K562 (cell line): ENCODE measurements around the gene LPAR3. TPM values are rescaled to one million over a fixed set of nuclear protein-coding genes. Genes with fewer than 3 reads are reported as not detected.

Experiments
- ATAC-seq: fragments of 200-7000 bp; cut with Tn5 transposase; 3 replicates; pipeline ENCODE4 v1.9.1; 2020; ENCODE audit warnings: moderate library complexity
- BruUV-seq: library from RNA; stranded (reverse); fragments of 400-500 nt; replicated peaks from 2 replicates; lab custom pipeline; 2021; lab: Mats Ljungman, UMichigan
- CTCF ChIA-PET: fragments of 300-600 bp; formaldehyde crosslinking; extraction: SDS; loops from one replicate; lab custom pipeline; 2021; ENCODE audit warnings: low intra/inter-chr PET ratio; lab: Yijun Ruan, JAX
- POLR2A ChIA-PET: fragments of 300-600, 350-650 bp; sonication (Branson Sonifier 250); formaldehyde crosslinking; extraction: SDS; loops from one replicate; lab custom pipeline; 2021; ENCODE audit warnings: antibody characterized with exemption, inconsistent platforms; lab: Yijun Ruan, JAX
- DNase-seq, 4 experiments: peaks; one replicate each; pipeline versions ENCODE4 v3.0.0 to v3.0.0-alpha.2; 2011 to 2018; ENCODE audit warnings: low spot score in 3 of 4, mixed read lengths in 3 of 4; ENCODE audit errors: extremely low read depth in 1 of 4
- FAIRE-seq: peaks from 2 replicates; lab custom pipeline; 2011; peaks lifted over from hg19 to GRCh38; lab: Jason Lieb, UNC
- H2AFZ ChIP-seq: 2 replicates; pipeline ENCODE4 v1.6.0; 2011; ENCODE audit warnings: low read depth, low read length, control low read depth, inconsistent platforms
- H3K27ac ChIP-seq: fragments of 200-600 bp; 3 replicates; pipeline ENCODE4 v1.8.0; 2011; ENCODE audit warnings: low read depth, mild to moderate bottlenecking, control low read depth, inconsistent platforms, low read length, moderate library complexity, mixed read lengths; ENCODE audit errors: extremely low read depth
- H3K27me3 ChIP-seq, 2 experiments: fragments of 300-600 bp in 1 of 2; 2 replicates in 1 of 2; 3 replicates in 1 of 2; pipeline versions ENCODE4 v1.6.0 to v1.8.0; 2011; ENCODE audit warnings: inconsistent platforms in 2 of 2, low read length in 2 of 2, mild to moderate bottlenecking in 1 of 2, mixed read lengths in 1 of 2, moderate library complexity in 1 of 2; ENCODE audit not compliant: control insufficient read depth in 2 of 2, insufficient read depth in 2 of 2
- H3K36me3 ChIP-seq: fragments of 300-600 bp; 3 replicates; pipeline ENCODE4 v1.8.0; 2011; ENCODE audit warnings: mild to moderate bottlenecking, low read length, inconsistent platforms; ENCODE audit not compliant: control insufficient read depth, insufficient read depth
- H3K4me1 ChIP-seq, 2 experiments: fragments of 200-600 bp in 1 of 2; replicated peaks in 1 of 2; 2 replicates in 1 of 2; 3 replicates in 1 of 2; pipeline versions ENCODE4 v1.5.1 to v1.8.0; 2011; ENCODE audit warnings: inconsistent platforms in 2 of 2, low read length in 2 of 2, mild to moderate bottlenecking in 1 of 2, mixed read lengths in 1 of 2, moderate library complexity in 1 of 2; ENCODE audit not compliant: control insufficient read depth in 2 of 2, insufficient read depth in 2 of 2
- H3K4me2 ChIP-seq: 2 replicates; pipeline ENCODE4 v1.6.1; 2011; ENCODE audit warnings: low read length, control low read depth, inconsistent platforms, mixed read lengths; ENCODE audit not compliant: insufficient read depth
- H3K4me3 ChIP-seq: fragments of 200-600 bp; sonication (generic), shearing (Covaris generic); 2 replicates; pipeline ENCODE4 v1.5.1; 2016; ENCODE audit warnings: control low read depth, inconsistent platforms
- H3K79me2 ChIP-seq: fragments of 200-600 bp; 3 replicates; pipeline ENCODE4 v1.8.0; 2011; ENCODE audit warnings: low read length, inconsistent platforms; ENCODE audit not compliant: control insufficient read depth, insufficient read depth
- H3K9ac ChIP-seq, 2 experiments: 2 replicates each; pipeline versions ENCODE4 v1.6.0 to v1.6.1; 2011; ENCODE audit warnings: low read depth in 2 of 2, low read length in 2 of 2, control low read depth in 1 of 2, inconsistent platforms in 1 of 2, mild to moderate bottlenecking in 1 of 2, mixed read lengths in 1 of 2; ENCODE audit not compliant: insufficient read depth in 1 of 2
- H3K9me1 ChIP-seq: one replicate; pipeline ENCODE4 v1.6.0; 2011; ENCODE audit warnings: inconsistent platforms, mild to moderate bottlenecking, low read length, moderate library complexity; ENCODE audit not compliant: control insufficient read depth, insufficient read depth
- H3K9me3 ChIP-seq: replicated peaks from 2 replicates; pipeline ENCODE4 v1.5.1; 2011; ENCODE audit warnings: low read depth, low read length, inconsistent platforms; ENCODE audit not compliant: control insufficient read depth, insufficient read depth
- H4K20me1 ChIP-seq: replicated peaks from 2 replicates; pipeline ENCODE4 v1.6.1; 2011; ENCODE audit warnings: low read length, inconsistent platforms, mixed read lengths; ENCODE audit not compliant: control insufficient read depth, insufficient read depth
- CTBP1 ChIP-seq: fragments of 450-650 bp; IDR thresholded peaks from 2 replicates; pipeline ENCODE4 v1.6.1; 2016; ENCODE audit warnings: borderline replicate concordance
- GTF2E2 ChIP-seq: fragments of 200-800 bp; sonication (Bioruptor generic); IDR thresholded peaks from 2 replicates; pipeline ENCODE4 v1.6.1; 2016; ENCODE audit warnings: missing genetic modification characterization, missing compliant biosample characterization
- HMG20A ChIP-seq: fragments of 450-650 bp; formaldehyde crosslinking; conservative IDR thresholded peaks from 2 replicates; pipeline ENCODE4 v1.4.0; 2020; ENCODE audit warnings: mild to moderate bottlenecking, mixed read lengths
- KDM1A ChIP-seq, 2 experiments: fragments of 450-650 bp; IDR thresholded peaks; 2 replicates each; pipeline ENCODE4 v1.6.1; 2016; ENCODE audit warnings: mild to moderate bottlenecking in 2 of 2
- L3MBTL2 ChIP-seq: fragments of 450-650 bp; IDR thresholded peaks from 2 replicates; pipeline ENCODE4 v1.6.1; 2016; ENCODE audit warnings: mild to moderate bottlenecking, moderate library complexity
- RBM25 ChIP-seq: fragments of 200-400 bp; formaldehyde crosslinking; IDR thresholded peaks from 2 replicates; pipeline ENCODE4 v1.6.1; 2018; ENCODE audit warnings: low read length, low read depth, moderate library complexity; ENCODE audit not compliant: severe bottlenecking
- ZNF384 ChIP-seq: IDR thresholded peaks from 2 replicates; pipeline ENCODE4 v1.6.1; 2012; ENCODE audit warnings: low read depth, low read length, improper control_type of control experiment
- ZNF41 ChIP-seq: fragments of 250-450 bp; sonication (Bioruptor Pico); conservative IDR thresholded peaks from 2 replicates; pipeline ENCODE4 v1.4.0; 2020; ENCODE audit warnings: mild to moderate bottlenecking
- ZNF57 ChIP-seq: fragments of 450-650 bp; formaldehyde crosslinking; IDR thresholded peaks from 2 replicates; pipeline ENCODE4 v1.4.0; 2020; ENCODE audit warnings: mild to moderate bottlenecking, moderate library complexity
- ZNF77 ChIP-seq: fragments of 250-450 bp; sonication (Bioruptor Pico); IDR thresholded peaks from 2 replicates; pipeline ENCODE4 v1.5.0; 2020
- WGBS: fragments of 100-300 bp; shearing (Covaris generic); methylation state at CpG from one replicate; pipeline ENCODE4 v1.1.6; 2016; ENCODE audit warnings: low coverage, mixed read lengths; ENCODE audit not compliant: insufficient coverage; ENCODE audit errors: missing lambda C conversion rate; 5-methylcytosine and 5-hydroxymethylcytosine counted together
- in situ Hi-C: fragments of 300-500 bp; cut with MboI; formaldehyde crosslinking; loops from 4 replicates; pipeline ENCODE4 v1.15.0; 2018; ENCODE audit warnings: inconsistent platforms, mixed read lengths
- intact Hi-C: fragments of 100-400 bp; cut with micrococcal nuclease; formaldehyde crosslinking; loops from 2 replicates; pipeline ENCODE4 v1.14.2; 2022
- polyA plus RNA-seq, 8 experiments: library from polyadenylated mRNA; depleted of rRNA in 4 of 8; stranded (reverse) in 5 of 8; unstranded in 3 of 8; fragments of >200 nt; fragmentation: Nextera tagmentation in 2 of 8; fragmentation: Illumina TruSeq in 1 of 8; extraction: Ambion mirVana in 2 of 8; extraction: Trizol in 1 of 8; gene quantifications; 2 replicates each; pipeline versions ENCODE4 v1.2.1 to v1.2.3, GENCODE V29; 2011 to 2014; ENCODE audit warnings: inconsistent platforms in 1 of 8, missing spikeins in 1 of 8
- total RNA-seq, 7 experiments: library from RNA; depleted of rRNA in 6 of 7; stranded (reverse); fragments of >200 nt in 6 of 7; fragmentation: Illumina TruSeq in 2 of 7; extraction: Trizol in 2 of 7; gene quantifications; 2 replicates each; pipeline versions ENCODE4 v1.2.1 to v1.2.3, GENCODE V29; 2011 to 2021; ENCODE audit warnings: low replicate concordance in 1 of 7
- TF ChIP-seq, protein P1 (sequence below): sonication (generic); formaldehyde crosslinking; IDR thresholded peaks from 2 replicates; pipeline ENCODE4 v1.8.1; 2023; ENCODE audit warnings: mild to moderate bottlenecking, missing genetic modification reagents
- TF ChIP-seq, protein P2 (sequence below), 2 experiments: IDR thresholded peaks; 2 replicates each; pipeline ENCODE4 v1.6.1; 2011; ENCODE audit warnings: borderline replicate concordance in 1 of 2, control low read depth in 1 of 2, low read depth in 1 of 2, low read length in 1 of 2, mild to moderate bottlenecking in 1 of 2, mixed read lengths in 1 of 2, moderate library complexity in 1 of 2; ENCODE audit not compliant: insufficient read depth in 1 of 2, insufficient read length in 1 of 2, poor library complexity in 1 of 2, severe bottlenecking in 1 of 2; ENCODE audit errors: extremely low read depth in 1 of 2

LPAR3 gene
- total and polyA plus RNA-seq, 9 of the 15 experiments (the other 6 are each of a cell fraction or from before 2014, with no cell fraction given): 0.11 TPM; not detected in 8

DNA sequence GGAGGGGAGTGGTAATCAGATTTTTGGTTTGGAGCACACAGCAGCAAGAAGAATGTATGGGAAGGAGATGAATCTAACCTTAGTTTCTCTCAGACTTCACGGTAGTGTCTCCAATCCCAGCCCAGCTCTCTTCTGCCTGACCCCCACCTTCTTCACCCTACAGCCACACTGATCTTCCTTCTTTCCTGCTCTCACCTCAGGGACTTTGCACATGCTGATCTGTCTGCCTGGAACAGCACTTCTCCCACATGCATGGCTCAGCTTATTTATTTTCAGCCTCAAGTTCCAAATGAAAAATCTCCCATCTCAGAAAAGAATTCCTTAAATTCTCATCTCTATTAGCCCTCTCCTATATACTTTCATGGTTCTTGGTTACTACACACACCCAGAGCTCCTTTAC, 48.8 kb upstream of the LPAR3 start (continued):
- TF ChIP-seq GTF2E2 (tag): no peak

DNA sequence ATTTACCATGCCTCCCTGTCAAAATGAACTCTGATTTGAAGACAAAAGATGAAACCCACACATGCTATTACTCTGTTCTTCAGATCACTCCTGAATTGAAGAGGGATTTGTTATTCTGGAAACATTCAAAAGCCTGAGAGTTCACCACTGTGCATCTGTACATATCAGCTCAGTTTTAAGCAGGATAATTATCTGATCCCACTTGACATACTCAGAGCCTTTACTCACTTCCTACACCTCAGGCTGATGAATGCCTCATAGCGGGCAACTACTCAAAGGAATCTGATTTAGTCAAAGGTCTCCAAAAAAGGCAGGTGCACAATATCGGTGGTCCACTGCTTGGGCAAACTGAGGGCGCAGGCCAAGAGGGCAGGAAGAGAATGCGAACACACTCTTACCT, 47.5 kb upstream of the LPAR3 start:
- H3K27me3 ChIP-seq: peaks cover 22 to 30% of the 10 kb centered on the region in 2 experiments; a peak in 4 of 5 replicates
- TF ChIP-seq ZNF384 (no peak), ZNF57 (CRISPR knock-in tag) (no peak), KDM1A (IDR thresholded peaks at IDR 0.05) (no peak), HMG20A (CRISPR knock-in tag) (no peak), L3MBTL2 (no peak), ZNF41 (no peak), CTBP1 (no peak), RBM25 (no peak), ZNF77 (CRISPR knock-in tag) (no peak)
- TF ChIP-seq, protein P1, sequence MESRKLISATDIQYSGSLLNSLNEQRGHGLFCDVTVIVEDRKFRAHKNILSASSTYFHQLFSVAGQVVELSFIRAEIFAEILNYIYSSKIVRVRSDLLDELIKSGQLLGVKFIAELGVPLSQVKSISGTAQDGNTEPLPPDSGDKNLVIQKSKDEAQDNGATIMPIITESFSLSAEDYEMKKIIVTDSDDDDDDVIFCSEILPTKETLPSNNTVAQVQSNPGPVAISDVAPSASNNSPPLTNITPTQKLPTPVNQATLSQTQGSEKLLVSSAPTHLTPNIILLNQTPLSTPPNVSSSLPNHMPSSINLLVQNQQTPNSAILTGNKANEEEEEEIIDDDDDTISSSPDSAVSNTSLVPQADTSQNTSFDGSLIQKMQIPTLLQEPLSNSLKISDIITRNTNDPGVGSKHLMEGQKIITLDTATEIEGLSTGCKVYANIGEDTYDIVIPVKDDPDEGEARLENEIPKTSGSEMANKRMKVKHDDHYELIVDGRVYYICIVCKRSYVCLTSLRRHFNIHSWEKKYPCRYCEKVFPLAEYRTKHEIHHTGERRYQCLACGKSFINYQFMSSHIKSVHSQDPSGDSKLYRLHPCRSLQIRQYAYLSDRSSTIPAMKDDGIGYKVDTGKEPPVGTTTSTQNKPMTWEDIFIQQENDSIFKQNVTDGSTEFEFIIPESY (CRISPR knock-in tag): no peak
- TF ChIP-seq, protein P2, sequence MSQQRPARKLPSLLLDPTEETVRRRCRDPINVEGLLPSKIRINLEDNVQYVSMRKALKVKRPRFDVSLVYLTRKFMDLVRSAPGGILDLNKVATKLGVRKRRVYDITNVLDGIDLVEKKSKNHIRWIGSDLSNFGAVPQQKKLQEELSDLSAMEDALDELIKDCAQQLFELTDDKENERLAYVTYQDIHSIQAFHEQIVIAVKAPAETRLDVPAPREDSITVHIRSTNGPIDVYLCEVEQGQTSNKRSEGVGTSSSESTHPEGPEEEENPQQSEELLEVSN (IDR thresholded peaks at IDR 0.05; ENCODE audit: borderline replicate concordance in 1 of 2, extremely low read depth in 1 of 2, insufficient read depth in 1 of 2, insufficient read length in 1 of 2, low read depth in 1 of 2, low read length in 1 of 2, poor library complexity in 1 of 2, severe bottlenecking in 1 of 2): no peak
- no peaks in the 10 kb centered on the region for H3K36me3 ChIP-seq
- no peak for FAIRE-seq
- H3K4me2 ChIP-seq: no peak overlapping the region
- in situ Hi-C loops (loop anchor here (25.0 kb wide), 1 partner anchor 1028 kb away; no protein-coding TSS in a partner anchor), intact Hi-C loops (loop anchor here (5.0 to 10.0 kb wide), 2 partner anchors 152 to 754 kb away; no protein-coding TSS in a partner anchor)
- POLR2A ChIA-PET: no interaction called here
- ATAC-seq: no peak
- no TSS peak for BruUV-seq
- no peaks in the 10 kb centered on the region for H4K20me1 ChIP-seq
- H3K9ac ChIP-seq: no peak overlapping the region
- no peak overlapping the region for H2AFZ ChIP-seq
- 1% methylated on average over 4 of the region's 4 CpGs for WGBS
- H3K4me3 ChIP-seq: no peak overlapping the region
- H3K4me1 ChIP-seq: no peaks in the 10 kb centered on the region; a peak in 1 of 5 replicates
- H3K79me2 ChIP-seq: no peaks in the 10 kb centered on the region
- no peaks in the 10 kb centered on the region for H3K9me3 ChIP-seq
- no peak for DNase-seq
- CTCF ChIA-PET: no interaction called here
- H3K27ac ChIP-seq: no peak overlapping the region
- H3K9me1 ChIP-seq: no peaks in the 10 kb centered on the region
